HEK293 (cell line): Measurements from ENCODE around the gene POLD4.
A peak's percentile ranks its signal among the peaks of the same experiment; 100 is the strongest.

Experiments used
- GLI4 ChIP-seq: fragments of 450-650 bp; formaldehyde crosslinking; IDR thresholded peaks from 2 replicates; pipeline ENCODE4 v1.5.1; 2016; ENCODE audit warnings: missing biosample characterization, missing genetic modification characterization
- INSM2 ChIP-seq: fragments of 450-650 bp; formaldehyde crosslinking; IDR thresholded peaks from 2 replicates; pipeline ENCODE4 v1.5.1; 2016; ENCODE audit warnings: missing biosample characterization, missing genetic modification characterization
- KLF10 ChIP-seq: fragments of 450-650 bp; IDR thresholded peaks from 2 replicates; pipeline ENCODE4 v1.5.1; 2018; ENCODE audit warnings: missing biosample characterization, mild to moderate bottlenecking, missing genetic modification characterization
- KLF9 ChIP-seq: fragments of 450-650 bp; formaldehyde crosslinking; IDR thresholded peaks from 2 replicates; pipeline ENCODE4 v1.5.1; 2016; ENCODE audit warnings: missing biosample characterization, missing genetic modification characterization, low read depth
- REPIN1 ChIP-seq: fragments of 450-650 bp; formaldehyde crosslinking; IDR thresholded peaks from 2 replicates; pipeline ENCODE4 v1.5.1; 2017; ENCODE audit warnings: missing biosample characterization, missing genetic modification characterization, low read depth
- SETDB1 ChIP-seq: IDR thresholded peaks from one replicate; pipeline ENCODE4 v1.6.1; 2017; ENCODE audit warnings: mild to moderate bottlenecking, low read length, moderate library complexity, mixed read lengths; ENCODE audit not compliant: insufficient read length
- SP7 ChIP-seq: fragments of 450-650 bp; formaldehyde crosslinking; IDR thresholded peaks from 2 replicates; pipeline ENCODE4 v1.5.1; 2016; ENCODE audit warnings: missing biosample characterization, missing genetic modification characterization
- ZNF2 ChIP-seq: fragments of 450-650 bp; formaldehyde crosslinking; IDR thresholded peaks from 2 replicates; pipeline ENCODE4 v1.5.1; 2016; ENCODE audit warnings: missing biosample characterization, missing genetic modification characterization
- ZNF214 ChIP-seq: fragments of 450-650 bp; formaldehyde crosslinking; IDR thresholded peaks from 2 replicates; pipeline ENCODE4 v1.5.1; 2017; ENCODE audit warnings: missing biosample characterization, mild to moderate bottlenecking, missing genetic modification characterization, borderline replicate concordance
- ZNF292 ChIP-seq: fragments of 450-650 bp; formaldehyde crosslinking; IDR thresholded peaks from 2 replicates; pipeline ENCODE4 v1.5.1; 2016; ENCODE audit warnings: low read depth, missing biosample characterization, missing genetic modification characterization, borderline replicate concordance
- ZNF37A ChIP-seq: fragments of 450-650 bp; IDR thresholded peaks from 2 replicates; pipeline ENCODE4 v1.5.1; 2018; ENCODE audit warnings: missing biosample characterization, missing genetic modification characterization
- ZNF404 ChIP-seq: fragments of 450-650 bp; formaldehyde crosslinking; IDR thresholded peaks from 2 replicates; pipeline ENCODE4 v1.5.1; 2017; ENCODE audit warnings: missing biosample characterization, missing genetic modification characterization
- ZNF423 ChIP-seq: fragments of 450-650 bp; formaldehyde crosslinking; IDR thresholded peaks from 2 replicates; pipeline ENCODE4 v1.5.1; 2016; ENCODE audit warnings: missing biosample characterization, missing genetic modification characterization
- ZNF433 ChIP-seq: fragments of 450-650 bp; formaldehyde crosslinking; IDR thresholded peaks from 2 replicates; pipeline ENCODE4 v1.5.1; 2016; ENCODE audit warnings: missing biosample characterization, missing genetic modification characterization, low read depth
- ZNF514 ChIP-seq: fragments of 450-650 bp; formaldehyde crosslinking; IDR thresholded peaks from 2 replicates; pipeline ENCODE4 v1.5.1; 2016; ENCODE audit warnings: missing biosample characterization, missing genetic modification characterization
- ZNF530 ChIP-seq: fragments of 450-650 bp; formaldehyde crosslinking; IDR thresholded peaks from 2 replicates; pipeline ENCODE4 v1.5.1; 2016; ENCODE audit warnings: low read depth, missing biosample characterization, missing genetic modification characterization
- ZNF544 ChIP-seq: fragments of 450-650 bp; formaldehyde crosslinking; IDR thresholded peaks from 2 replicates; pipeline ENCODE4 v1.5.0; 2017; ENCODE audit warnings: missing biosample characterization, missing genetic modification characterization
- ZNF670 ChIP-seq: fragments of 450-650 bp; formaldehyde crosslinking; IDR thresholded peaks from 2 replicates; pipeline ENCODE4 v1.5.1; 2016; ENCODE audit warnings: missing biosample characterization, missing genetic modification characterization, low read depth
- ZNF76 ChIP-seq: fragments of 450-650 bp; formaldehyde crosslinking; IDR thresholded peaks from 2 replicates; pipeline ENCODE4; 2016; ENCODE audit warnings: low read depth, missing biosample characterization, missing genetic modification characterization, borderline replicate concordance
- ZXDB ChIP-seq: fragments of 450-650 bp; formaldehyde crosslinking; IDR thresholded peaks from 2 replicates; pipeline ENCODE4 v1.5.1; 2016; ENCODE audit warnings: missing biosample characterization, missing genetic modification characterization
- TF ChIP-seq, protein P1 (sequence below): fragments of 450-650 bp; formaldehyde crosslinking; IDR thresholded peaks from 2 replicates; pipeline ENCODE4 v1.5.1; 2017; ENCODE audit warnings: missing biosample characterization, missing genetic modification characterization
- TF ChIP-seq, protein P2 (sequence below): fragments of 450-650 bp; formaldehyde crosslinking; IDR thresholded peaks from 2 replicates; pipeline ENCODE4 v1.5.1; 2016; ENCODE audit warnings: missing biosample characterization, missing genetic modification characterization, low read depth
- TF ChIP-seq, protein P3 (sequence below): fragments of 450-650 bp; formaldehyde crosslinking; IDR thresholded peaks from 2 replicates; pipeline ENCODE4 v1.5.1; 2017; ENCODE audit warnings: missing biosample characterization, missing genetic modification characterization
- TF ChIP-seq, protein P4 (sequence below): fragments of 450-650 bp; formaldehyde crosslinking; IDR thresholded peaks from 2 replicates; pipeline ENCODE4 v1.5.1; 2016; ENCODE audit warnings: missing biosample characterization, missing genetic modification characterization
- TF ChIP-seq, protein P5 (sequence below): fragments of 450-650 bp; formaldehyde crosslinking; IDR thresholded peaks from 2 replicates; pipeline ENCODE4 v1.5.1; 2016; ENCODE audit warnings: missing biosample characterization, missing genetic modification characterization

Gene POLD4

GRCh38 chr11:67391304-67392182 lies 38.2 kb upstream of the POLD4 start, which contains the start of gene RAD9A (continued):
- TF ChIP-seq, protein P1, sequence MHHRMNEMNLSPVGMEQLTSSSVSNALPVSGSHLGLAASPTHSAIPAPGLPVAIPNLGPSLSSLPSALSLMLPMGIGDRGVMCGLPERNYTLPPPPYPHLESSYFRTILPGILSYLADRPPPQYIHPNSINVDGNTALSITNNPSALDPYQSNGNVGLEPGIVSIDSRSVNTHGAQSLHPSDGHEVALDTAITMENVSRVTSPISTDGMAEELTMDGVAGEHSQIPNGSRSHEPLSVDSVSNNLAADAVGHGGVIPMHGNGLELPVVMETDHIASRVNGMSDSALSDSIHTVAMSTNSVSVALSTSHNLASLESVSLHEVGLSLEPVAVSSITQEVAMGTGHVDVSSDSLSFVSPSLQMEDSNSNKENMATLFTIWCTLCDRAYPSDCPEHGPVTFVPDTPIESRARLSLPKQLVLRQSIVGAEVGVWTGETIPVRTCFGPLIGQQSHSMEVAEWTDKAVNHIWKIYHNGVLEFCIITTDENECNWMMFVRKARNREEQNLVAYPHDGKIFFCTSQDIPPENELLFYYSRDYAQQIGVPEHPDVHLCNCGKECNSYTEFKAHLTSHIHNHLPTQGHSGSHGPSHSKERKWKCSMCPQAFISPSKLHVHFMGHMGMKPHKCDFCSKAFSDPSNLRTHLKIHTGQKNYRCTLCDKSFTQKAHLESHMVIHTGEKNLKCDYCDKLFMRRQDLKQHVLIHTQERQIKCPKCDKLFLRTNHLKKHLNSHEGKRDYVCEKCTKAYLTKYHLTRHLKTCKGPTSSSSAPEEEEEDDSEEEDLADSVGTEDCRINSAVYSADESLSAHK (tag by site-specific recombination): 0 out of 2 replicates have a peak, but pooled peaks have one; percentile 16
- TF ChIP-seq ZNF76 (tag by site-specific recombination) (peak; percentile 56; the same call in 1 of the 2 replicates), KLF10 (tag by site-specific recombination) (peak; percentile 91), GLI4 (tag by site-specific recombination) (no peak), ZNF404 (tag by site-specific recombination) (no peak), ZNF514 (tag by site-specific recombination) (no peak), REPIN1 (no peak), ZNF2 (tag by site-specific recombination) (peak; percentile 49; the same call in 1 of the 2 replicates), SETDB1 (no peak), ZNF292 (tag by site-specific recombination) (0 out of 2 replicates have a peak, but pooled peaks have one; percentile 10), ZNF214 (tag by site-specific recombination) (no peak), ZNF530 (tag by site-specific recombination) (no peak), ZNF433 (tag by site-specific recombination) (0 out of 2 replicates have a peak, but pooled peaks have one; percentile 25), ZXDB (tag by site-specific recombination) (peak; percentile 90), ZNF670 (no peak), KLF9 (tag by site-specific recombination) (peak; percentile 83), ZNF544 (tag by site-specific recombination) (no peak), SP7 (tag by site-specific recombination) (peak; percentile 68), INSM2 (tag by site-specific recombination) (peak; percentile 77), ZNF37A (tag by site-specific recombination) (no peak), ZNF423 (tag by site-specific recombination) (no peak)
- TF ChIP-seq, protein P2, sequence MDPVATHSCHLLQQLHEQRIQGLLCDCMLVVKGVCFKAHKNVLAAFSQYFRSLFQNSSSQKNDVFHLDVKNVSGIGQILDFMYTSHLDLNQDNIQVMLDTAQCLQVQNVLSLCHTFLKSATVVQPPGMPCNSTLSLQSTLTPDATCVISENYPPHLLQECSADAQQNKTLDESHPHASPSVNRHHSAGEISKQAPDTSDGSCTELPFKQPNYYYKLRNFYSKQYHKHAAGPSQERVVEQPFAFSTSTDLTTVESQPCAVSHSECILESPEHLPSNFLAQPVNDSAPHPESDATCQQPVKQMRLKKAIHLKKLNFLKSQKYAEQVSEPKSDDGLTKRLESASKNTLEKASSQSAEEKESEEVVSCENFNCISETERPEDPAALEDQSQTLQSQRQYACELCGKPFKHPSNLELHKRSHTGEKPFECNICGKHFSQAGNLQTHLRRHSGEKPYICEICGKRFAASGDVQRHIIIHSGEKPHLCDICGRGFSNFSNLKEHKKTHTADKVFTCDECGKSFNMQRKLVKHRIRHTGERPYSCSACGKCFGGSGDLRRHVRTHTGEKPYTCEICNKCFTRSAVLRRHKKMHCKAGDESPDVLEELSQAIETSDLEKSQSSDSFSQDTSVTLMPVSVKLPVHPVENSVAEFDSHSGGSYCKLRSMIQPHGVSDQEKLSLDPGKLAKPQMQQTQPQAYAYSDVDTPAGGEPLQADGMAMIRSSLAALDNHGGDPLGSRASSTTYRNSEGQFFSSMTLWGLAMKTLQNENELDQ (tag by site-specific recombination): no peak
- TF ChIP-seq, protein P3, sequence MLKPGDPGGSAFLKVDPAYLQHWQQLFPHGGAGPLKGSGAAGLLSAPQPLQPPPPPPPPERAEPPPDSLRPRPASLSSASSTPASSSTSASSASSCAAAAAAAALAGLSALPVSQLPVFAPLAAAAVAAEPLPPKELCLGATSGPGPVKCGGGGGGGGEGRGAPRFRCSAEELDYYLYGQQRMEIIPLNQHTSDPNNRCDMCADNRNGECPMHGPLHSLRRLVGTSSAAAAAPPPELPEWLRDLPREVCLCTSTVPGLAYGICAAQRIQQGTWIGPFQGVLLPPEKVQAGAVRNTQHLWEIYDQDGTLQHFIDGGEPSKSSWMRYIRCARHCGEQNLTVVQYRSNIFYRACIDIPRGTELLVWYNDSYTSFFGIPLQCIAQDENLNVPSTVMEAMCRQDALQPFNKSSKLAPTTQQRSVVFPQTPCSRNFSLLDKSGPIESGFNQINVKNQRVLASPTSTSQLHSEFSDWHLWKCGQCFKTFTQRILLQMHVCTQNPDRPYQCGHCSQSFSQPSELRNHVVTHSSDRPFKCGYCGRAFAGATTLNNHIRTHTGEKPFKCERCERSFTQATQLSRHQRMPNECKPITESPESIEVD (tag by site-specific recombination): no peak
- TF ChIP-seq, protein P4, sequence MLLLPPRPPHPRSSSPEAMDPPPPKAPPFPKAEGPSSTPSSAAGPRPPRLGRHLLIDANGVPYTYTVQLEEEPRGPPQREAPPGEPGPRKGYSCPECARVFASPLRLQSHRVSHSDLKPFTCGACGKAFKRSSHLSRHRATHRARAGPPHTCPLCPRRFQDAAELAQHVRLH (tag by site-specific recombination): 0 out of 2 replicates have a peak, but pooled peaks have one; percentile 17
- TF ChIP-seq, protein P5, sequence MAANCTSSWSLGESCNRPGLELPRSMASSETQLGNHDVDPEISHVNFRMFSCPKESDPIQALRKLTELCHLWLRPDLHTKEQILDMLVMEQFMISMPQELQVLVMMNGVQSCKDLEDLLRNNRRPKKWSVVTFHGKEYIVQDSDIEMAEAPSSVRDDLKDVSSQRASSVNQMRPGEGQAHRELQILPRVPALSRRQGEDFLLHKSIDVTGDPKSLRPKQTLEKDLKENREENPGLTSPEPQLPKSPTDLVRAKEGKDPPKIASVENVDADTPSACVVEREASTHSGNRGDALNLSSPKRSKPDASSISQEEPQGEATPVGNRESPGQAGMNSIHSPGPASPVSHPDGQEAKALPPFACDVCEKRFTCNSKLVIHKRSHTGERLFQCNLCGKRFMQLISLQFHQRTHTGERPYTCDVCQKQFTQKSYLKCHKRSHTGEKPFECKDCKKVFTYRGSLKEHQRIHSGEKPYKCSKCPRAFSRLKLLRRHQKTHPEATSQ: 0 out of 2 replicates have a peak, but pooled peaks have one; percentile 43
